CD4-positive, alpha-beta T cell treated with Interleukin-4 for 1 hour (primary cell): ENCODE measurements around the gene C2orf66.
A peak's percentile ranks its signal among the peaks of the same experiment; 100 is the strongest.

Source experiments
- DNase-seq, 2 donors: peaks; one replicate each; pipeline ENCODE4 v3.0.0-alpha.2; 2020 to 2022

C2orf66 gene

DNA sequence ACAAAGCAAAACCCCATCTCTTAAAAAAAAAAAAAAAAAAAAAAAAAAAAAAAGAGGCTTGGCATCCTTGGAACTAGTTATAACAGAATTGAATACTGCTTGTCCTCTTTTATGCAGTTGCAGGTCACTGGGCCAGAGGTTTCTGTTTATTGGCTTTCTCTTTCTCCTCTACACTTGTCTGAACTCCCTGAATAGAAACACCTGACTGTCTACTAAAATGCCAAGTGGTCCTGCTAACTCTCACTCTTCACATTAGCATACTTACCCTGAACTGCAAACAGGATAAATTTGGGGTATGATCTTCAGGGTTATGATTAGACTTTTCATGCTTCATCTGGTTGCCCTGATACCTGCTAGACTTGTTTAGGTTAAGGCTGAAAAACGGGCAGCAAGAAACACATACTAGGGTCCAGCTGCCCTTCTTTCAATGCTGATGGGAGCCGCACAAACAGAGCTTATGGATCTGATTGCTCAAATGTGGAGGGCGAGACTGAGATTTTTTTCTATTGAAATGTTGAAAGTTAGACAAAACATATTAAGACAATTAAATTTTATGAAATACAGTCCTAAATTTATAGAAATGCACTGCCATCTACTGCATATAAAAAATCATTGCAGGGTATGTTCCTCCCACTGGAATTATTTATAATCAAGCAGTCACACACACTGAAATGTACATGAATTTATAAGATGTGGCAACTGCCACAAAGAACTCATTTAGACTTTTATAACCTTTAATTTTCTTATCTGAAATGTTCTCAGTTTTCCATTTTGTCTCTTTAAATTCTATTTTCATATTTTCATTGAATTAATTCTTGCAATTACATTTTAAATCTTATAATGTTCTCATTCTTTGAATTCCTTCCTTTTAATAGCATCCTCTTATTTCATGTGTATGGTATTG is 50.4 kb downstream of the C2orf66 start:
- peak in 1 of 2 donors; percentile 1 for DNase-seq
